BLaER1 (cell line): ENCODE results near the gene PLA2G4E.

ENCODE experiments used
- H3K27ac ChIP-seq: shearing (Covaris generic); formaldehyde crosslinking; 2 replicates; pipeline ENCODE4 v1.8.1; 2022
- H3K27me3 ChIP-seq: shearing (Covaris generic); formaldehyde crosslinking; 2 replicates; pipeline ENCODE4 v1.8.1; 2022
- H3K36me3 ChIP-seq: shearing (Covaris generic); formaldehyde crosslinking; 2 replicates; pipeline ENCODE4 v1.8.1; 2022
- H3K4me1 ChIP-seq: shearing (Covaris generic); formaldehyde crosslinking; 2 replicates; pipeline ENCODE4 v1.8.1; 2022
- H3K4me2 ChIP-seq: shearing (Covaris generic); formaldehyde crosslinking; 2 replicates; pipeline ENCODE4 v1.8.1; 2022
- H3K4me3 ChIP-seq: shearing (Covaris generic); formaldehyde crosslinking; 2 replicates; pipeline ENCODE4 v1.8.1; 2022
- H3K9ac ChIP-seq: shearing (Covaris generic); formaldehyde crosslinking; 2 replicates; pipeline ENCODE4 v1.8.1; 2022
- H3K9me3 ChIP-seq: shearing (Covaris generic); formaldehyde crosslinking; 2 replicates; pipeline ENCODE4 v1.8.1; 2022
- H4K20me1 ChIP-seq: shearing (Covaris generic); formaldehyde crosslinking; 2 replicates; pipeline ENCODE4 v1.8.1; 2022
- Cebpa-rat ChIP-seq: shearing (Covaris generic); IDR thresholded peaks from 2 replicates; pipeline ENCODE4 v1.8.1; 2022

The PLA2G4E gene, protein sequence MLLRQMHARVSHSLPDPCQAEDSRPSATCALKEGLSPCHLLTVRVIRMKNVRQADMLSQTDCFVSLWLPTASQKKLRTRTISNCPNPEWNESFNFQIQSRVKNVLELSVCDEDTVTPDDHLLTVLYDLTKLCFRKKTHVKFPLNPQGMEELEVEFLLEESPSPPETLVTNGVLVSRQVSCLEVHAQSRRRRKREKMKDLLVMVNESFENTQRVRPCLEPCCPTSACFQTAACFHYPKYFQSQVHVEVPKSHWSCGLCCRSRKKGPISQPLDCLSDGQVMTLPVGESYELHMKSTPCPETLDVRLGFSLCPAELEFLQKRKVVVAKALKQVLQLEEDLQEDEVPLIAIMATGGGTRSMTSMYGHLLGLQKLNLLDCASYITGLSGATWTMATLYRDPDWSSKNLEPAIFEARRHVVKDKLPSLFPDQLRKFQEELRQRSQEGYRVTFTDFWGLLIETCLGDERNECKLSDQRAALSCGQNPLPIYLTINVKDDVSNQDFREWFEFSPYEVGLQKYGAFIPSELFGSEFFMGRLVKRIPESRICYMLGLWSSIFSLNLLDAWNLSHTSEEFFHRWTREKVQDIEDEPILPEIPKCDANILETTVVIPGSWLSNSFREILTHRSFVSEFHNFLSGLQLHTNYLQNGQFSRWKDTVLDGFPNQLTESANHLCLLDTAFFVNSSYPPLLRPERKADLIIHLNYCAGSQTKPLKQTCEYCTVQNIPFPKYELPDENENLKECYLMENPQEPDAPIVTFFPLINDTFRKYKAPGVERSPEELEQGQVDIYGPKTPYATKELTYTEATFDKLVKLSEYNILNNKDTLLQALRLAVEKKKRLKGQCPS

DNA sequence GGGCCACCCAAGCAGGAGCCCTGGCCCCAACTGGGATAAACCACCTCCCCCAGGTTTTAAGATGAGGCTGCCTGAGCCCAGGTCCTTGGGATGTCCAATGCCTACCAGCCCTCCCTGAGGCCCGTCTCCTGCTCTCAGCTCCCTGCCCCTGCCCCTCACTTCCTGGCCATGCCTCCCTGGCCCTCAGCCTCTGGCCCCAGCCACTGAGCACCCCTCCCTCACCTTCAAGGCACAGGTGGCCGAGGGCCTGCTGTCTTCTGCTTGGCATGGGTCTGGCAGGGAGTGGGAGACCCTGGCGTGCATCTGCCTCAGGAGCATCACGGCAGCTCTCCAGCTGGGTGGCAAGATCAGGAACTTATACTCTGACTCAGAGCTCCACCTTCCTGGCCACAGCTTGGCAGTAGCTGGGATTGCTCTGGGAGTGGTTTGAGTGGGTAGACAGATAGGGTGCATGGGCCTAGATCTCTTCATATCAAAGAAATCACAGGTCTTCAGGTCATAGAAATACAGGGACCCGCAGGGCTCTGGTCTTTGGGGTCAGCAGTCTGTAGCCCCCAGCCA lies at the start of gene PLA2G4E:
Gene PLA2G4E, minus strand, starts transcription at position 330 of the 561 bp plus-strand sequence. Its CDS starts 12 bp downstream, at position 318.
- Histone ChIP-seq H3K9me3 (peaks cover 26% of the 10 kb centered on the region), H3K27me3 (no peaks in the 10 kb centered on the region), H4K20me1 (no peaks in the 10 kb centered on the region), H3K4me1 (no peaks in the 10 kb centered on the region), H3K36me3 (no peaks in the 10 kb centered on the region), H3K9ac (no peak within 1 kb of the TSS), H3K27ac (no peak within 1 kb of the TSS), H3K4me2 (no peak within 1 kb of the TSS), H3K4me3 (no peak within 1 kb of the TSS)
- no peak for TF ChIP-seq Cebpa-rat

DNA sequence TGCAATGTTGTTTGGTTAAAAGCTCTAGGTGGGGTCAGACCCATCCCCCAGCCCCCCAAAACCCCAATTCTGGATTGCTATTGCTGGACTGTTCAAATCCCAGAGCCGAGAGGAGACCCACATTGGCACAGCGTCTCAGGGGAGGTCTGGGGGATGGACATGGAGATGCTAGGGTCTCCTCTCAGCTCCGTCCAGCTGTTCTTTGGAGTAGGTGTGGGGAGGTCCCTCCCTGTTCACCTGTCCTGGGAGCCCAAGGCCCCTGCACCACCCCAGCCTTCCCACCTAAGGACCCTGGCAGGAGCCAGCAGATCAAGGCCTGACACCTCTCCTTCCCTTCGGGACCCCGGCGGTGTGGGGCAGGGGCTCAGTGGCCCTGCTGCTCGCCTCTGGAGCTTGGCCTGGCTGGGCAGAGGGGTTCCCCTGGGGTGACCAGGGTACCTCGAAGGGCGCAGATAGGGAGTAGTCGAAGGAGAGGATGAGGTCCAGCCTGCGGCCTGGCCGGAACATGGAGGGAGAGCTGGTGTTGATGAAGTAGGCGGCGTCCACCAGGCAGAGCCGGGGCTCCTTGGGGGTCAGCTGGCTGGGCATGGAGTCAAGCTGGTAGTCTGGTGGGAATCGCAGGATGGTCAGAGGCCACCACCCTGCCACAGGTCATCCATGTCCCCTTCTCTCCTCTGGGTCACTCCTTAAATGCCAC lies 49.6 kb upstream of the PLA2G4E start:
- H3K36me3 ChIP-seq, result no peaks in the 10 kb centered on the region
- peaks cover 5% of the 10 kb centered on the region; the same call in 1 of the 2 replicates for H3K9me3 ChIP-seq
- peaks cover 9% of the 10 kb centered on the region for H3K4me1 ChIP-seq
- TF ChIP-seq Cebpa-rat, result no peak
- no peak overlapping the region for H3K4me2 ChIP-seq
- H3K4me3 ChIP-seq, result no peak overlapping the region
- no peak overlapping the region for H3K27ac ChIP-seq
- H3K9ac ChIP-seq, result no peak overlapping the region
- no peaks in the 10 kb centered on the region for H3K27me3 ChIP-seq
- no peaks in the 10 kb centered on the region for H4K20me1 ChIP-seq

GRCh38 chr15:42069496-42070278 lies 48.8 kb upstream of the PLA2G4E start:
- no peak overlapping the region for H3K4me2 ChIP-seq
- H4K20me1 ChIP-seq, result no peaks in the 10 kb centered on the region
- no peak overlapping the region for H3K4me3 ChIP-seq
- peaks cover 5% of the 10 kb centered on the region; the same call in 1 of the 2 replicates for H3K9me3 ChIP-seq
- H3K4me1 ChIP-seq, result peaks cover 15% of the 10 kb centered on the region
- H3K36me3 ChIP-seq, result no peaks in the 10 kb centered on the region
- no peak overlapping the region for H3K9ac ChIP-seq
- no peak for TF ChIP-seq Cebpa-rat
- H3K27ac ChIP-seq, result no peak overlapping the region
- H3K27me3 ChIP-seq, result no peaks in the 10 kb centered on the region

GRCh38 chr15:42069025-42069424 lies 48.2 kb upstream of the PLA2G4E start:
- Histone ChIP-seq H4K20me1 (no peaks in the 10 kb centered on the region), H3K4me2 (no peak overlapping the region), H3K27me3 (no peaks in the 10 kb centered on the region), H3K36me3 (no peaks in the 10 kb centered on the region), H3K27ac (no peak overlapping the region), H3K9me3 (peaks cover 5% of the 10 kb centered on the region; the same call in 1 of the 2 replicates), H3K4me1 (peaks cover 16% of the 10 kb centered on the region), H3K4me3 (no peak overlapping the region), H3K9ac (no peak overlapping the region)
- no peak for TF ChIP-seq Cebpa-rat

DNA sequence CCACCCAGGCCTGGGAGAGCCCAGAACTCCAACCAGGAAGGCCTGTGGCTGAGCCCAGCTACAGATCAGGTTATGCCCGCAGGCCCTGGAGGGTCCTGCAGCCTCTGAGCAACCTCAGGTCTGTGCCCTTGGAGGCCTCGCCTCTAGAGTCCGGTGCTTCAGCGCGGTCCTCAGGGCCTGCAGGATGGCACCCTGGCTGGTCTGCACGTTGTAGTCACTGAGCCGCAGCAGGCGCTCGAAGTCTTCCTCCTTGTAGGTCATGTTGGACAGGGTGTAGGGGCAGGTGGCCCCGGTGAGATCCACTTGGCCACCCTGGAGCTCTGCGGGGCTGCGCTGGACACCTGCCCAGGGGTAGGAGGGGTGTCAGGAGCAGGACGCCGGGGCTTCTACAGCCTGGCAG lies 47.8 kb upstream of the PLA2G4E start:
- H3K36me3 ChIP-seq, result no peaks in the 10 kb centered on the region
- H4K20me1 ChIP-seq, result no peaks in the 10 kb centered on the region
- H3K27me3 ChIP-seq, result no peaks in the 10 kb centered on the region
- peaks cover 16% of the 10 kb centered on the region for H3K4me1 ChIP-seq
- H3K9ac ChIP-seq, result no peak overlapping the region
- peaks cover 5% of the 10 kb centered on the region; the same call in 1 of the 2 replicates for H3K9me3 ChIP-seq
- no peak for TF ChIP-seq Cebpa-rat
- H3K27ac ChIP-seq, result no peak overlapping the region
- no peak overlapping the region for H3K4me2 ChIP-seq
- H3K4me3 ChIP-seq, result no peak overlapping the region

DNA sequence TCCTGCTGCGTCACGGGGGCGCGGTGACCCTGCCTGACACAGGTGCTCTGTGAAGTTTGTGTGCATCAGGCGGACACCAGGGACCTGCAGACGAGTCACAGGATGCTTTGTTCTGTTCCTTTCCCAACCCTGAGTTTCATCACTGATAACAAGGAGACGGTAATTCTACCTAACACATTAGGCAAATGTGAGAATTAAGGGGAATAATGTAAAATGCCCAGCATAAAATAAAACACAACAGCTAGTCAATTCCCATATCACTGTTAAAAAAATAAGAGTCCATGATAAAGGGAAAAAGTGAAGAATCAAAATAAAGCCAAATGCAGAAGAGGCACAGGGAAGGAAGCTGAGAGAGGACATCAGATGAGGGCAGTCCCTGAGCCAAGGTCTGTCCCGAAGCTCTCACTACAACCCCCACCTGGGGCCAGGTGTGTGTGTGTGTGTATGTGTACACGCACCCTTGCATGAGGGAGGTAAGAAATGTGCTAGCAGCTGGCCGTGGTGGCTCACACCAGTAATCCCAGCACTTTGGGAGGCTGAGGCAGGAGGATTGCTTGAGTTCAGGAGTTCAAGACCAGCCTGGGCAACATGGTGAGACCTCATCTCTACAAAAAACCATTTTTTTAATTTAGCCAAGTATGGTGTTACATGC lies 46.0 kb upstream of the PLA2G4E start:
- Histone ChIP-seq H3K4me1 (peaks cover 16% of the 10 kb centered on the region), H3K27me3 (no peaks in the 10 kb centered on the region), H3K9me3 (peaks cover 5% of the 10 kb centered on the region; the same call in 1 of the 2 replicates), H3K36me3 (no peaks in the 10 kb centered on the region), H3K4me2 (no peak overlapping the region), H4K20me1 (no peaks in the 10 kb centered on the region), H3K27ac (no peak overlapping the region), H3K4me3 (no peak overlapping the region), H3K9ac (no peak overlapping the region)
- TF ChIP-seq Cebpa-rat, result no peak

GRCh38 chr15:42065468-42065867 lies 44.6 kb upstream of the PLA2G4E start:
- H3K9ac ChIP-seq, result no peak overlapping the region
- H3K4me1 ChIP-seq, result peaks cover 11% of the 10 kb centered on the region
- no peak overlapping the region for H3K27ac ChIP-seq
- no peaks in the 10 kb centered on the region for H3K27me3 ChIP-seq
- no peaks in the 10 kb centered on the region for H4K20me1 ChIP-seq
- TF ChIP-seq Cebpa-rat, result no peak
- no peak overlapping the region for H3K4me3 ChIP-seq
- H3K36me3 ChIP-seq, result no peaks in the 10 kb centered on the region
- peaks cover 5% of the 10 kb centered on the region; the same call in 1 of the 2 replicates for H3K9me3 ChIP-seq
- peak overlapping the region; percentile 42 for H3K4me2 ChIP-seq

DNA sequence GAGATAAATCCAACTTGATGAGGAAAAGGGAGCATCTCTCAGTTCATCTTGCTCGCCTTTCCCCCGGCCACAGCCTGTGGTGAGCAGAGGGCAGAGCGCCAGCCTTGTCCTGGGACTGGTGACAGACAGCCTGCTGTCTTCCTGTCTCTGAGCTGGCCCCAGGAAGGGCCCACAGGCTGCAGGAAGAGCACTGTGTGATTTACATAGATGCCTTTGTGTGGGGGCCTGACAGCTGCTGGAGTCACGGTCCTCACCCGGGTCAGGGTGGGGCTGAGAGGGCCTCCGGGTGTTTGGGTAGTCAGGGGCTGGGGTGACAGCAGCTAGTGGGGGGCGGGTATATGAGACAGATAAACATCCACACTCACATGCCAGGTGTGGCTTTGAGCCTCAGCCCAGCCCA lies 44.2 kb upstream of the PLA2G4E start:
- Histone ChIP-seq H3K4me2 (peak overlapping the region; percentile 42), H3K36me3 (no peaks in the 10 kb centered on the region), H3K9ac (no peak overlapping the region), H3K9me3 (peaks cover 5% of the 10 kb centered on the region; the same call in 1 of the 2 replicates), H3K4me3 (no peak overlapping the region), H3K4me1 (peaks cover 11% of the 10 kb centered on the region), H3K27ac (no peak overlapping the region), H4K20me1 (no peaks in the 10 kb centered on the region), H3K27me3 (no peaks in the 10 kb centered on the region)
- no peak for TF ChIP-seq Cebpa-rat
